ENCODE data around the gene DCDC2C. TPM values are rescaled to one million over a fixed set of nuclear protein-coding genes. Genes with fewer than 3 reads are reported as not detected.

The DCDC2C gene, protein sequence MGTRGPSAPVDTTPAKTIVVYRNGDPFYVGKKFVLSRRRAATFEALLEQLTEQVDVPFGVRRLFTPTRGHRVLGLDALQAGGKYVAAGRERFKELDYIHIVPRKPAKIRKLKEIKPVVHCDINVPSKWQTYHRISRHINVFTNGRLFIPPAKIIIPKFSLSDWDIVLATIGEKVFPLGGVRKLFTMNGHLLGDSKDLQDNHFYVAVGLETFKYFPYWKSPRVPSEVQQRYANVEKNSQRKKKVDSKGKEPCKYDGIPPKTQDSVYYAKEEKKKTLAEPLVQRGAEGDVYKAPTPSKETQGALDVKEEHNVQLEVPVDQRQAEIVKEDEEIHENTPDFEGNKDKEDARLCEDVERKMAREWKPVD
- not detected in 2 replicates for total RNA-seq
- long read RNA-seq, result 0 reads

DNA sequence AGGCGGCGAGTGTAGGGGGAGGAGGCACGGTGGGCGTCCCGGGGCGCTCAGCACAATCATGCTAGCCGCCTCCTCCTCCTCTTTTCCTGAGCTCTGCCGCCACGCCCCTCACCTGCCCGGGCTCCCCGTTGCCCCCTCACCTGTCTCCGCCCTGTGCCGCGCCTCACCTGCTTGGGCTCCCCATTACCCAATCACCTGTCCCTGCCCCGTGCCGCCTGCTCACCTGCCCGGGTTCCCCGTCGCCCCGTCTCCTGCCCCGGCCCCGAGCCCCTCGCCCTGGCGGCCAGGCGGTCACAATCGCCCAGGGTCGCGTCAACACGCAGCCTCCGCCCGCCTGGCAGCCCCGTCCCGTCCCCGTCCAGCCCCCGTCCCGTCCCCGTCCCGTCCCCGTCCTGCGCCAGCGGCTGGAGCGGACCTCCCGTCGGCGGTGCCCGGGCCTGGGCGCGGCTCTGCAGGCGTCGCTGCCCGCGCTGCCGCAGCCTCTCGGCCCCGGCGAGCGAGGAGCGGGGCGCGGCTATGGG is at the start of gene DCDC2C:
Gene DCDC2C, plus strand, starts transcription at position 340 of the 521 bp plus-strand sequence. Its CDS starts 177 bp downstream, at position 517.
- Mint-ChIP-seq H3K27me3 (peaks cover 60% of the 10 kb centered on the region), H3K4me1 (ENCODE audit: low read depth) (no peaks in the 10 kb centered on the region), H3K36me3 (ENCODE audit: insufficient read depth) (no peaks in the 10 kb centered on the region), H3K9me3 (ENCODE audit: low read depth) (peaks cover 6% of the 10 kb centered on the region), H3K27ac (no peak within 1 kb of the TSS), H3K4me3 (ENCODE audit: low read depth) (peak within 1 kb of the TSS; percentile 56)
- TF ChIP-seq, protein P1, sequence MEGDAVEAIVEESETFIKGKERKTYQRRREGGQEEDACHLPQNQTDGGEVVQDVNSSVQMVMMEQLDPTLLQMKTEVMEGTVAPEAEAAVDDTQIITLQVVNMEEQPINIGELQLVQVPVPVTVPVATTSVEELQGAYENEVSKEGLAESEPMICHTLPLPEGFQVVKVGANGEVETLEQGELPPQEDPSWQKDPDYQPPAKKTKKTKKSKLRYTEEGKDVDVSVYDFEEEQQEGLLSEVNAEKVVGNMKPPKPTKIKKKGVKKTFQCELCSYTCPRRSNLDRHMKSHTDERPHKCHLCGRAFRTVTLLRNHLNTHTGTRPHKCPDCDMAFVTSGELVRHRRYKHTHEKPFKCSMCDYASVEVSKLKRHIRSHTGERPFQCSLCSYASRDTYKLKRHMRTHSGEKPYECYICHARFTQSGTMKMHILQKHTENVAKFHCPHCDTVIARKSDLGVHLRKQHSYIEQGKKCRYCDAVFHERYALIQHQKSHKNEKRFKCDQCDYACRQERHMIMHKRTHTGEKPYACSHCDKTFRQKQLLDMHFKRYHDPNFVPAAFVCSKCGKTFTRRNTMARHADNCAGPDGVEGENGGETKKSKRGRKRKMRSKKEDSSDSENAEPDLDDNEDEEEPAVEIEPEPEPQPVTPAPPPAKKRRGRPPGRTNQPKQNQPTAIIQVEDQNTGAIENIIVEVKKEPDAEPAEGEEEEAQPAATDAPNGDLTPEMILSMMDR (IDR thresholded peaks at IDR 0.05; ENCODE audit: unreplicated experiment), result no peak
- DNase-seq (ENCODE audit: low spot score, unreplicated experiment), result no peak

GRCh38 chr2:3654011-3654410 is 49.4 kb upstream of the DCDC2C start:
- H3K36me3 Mint-ChIP-seq (ENCODE audit: insufficient read depth), result peaks cover 1% of the 10 kb centered on the region
- no peaks in the 10 kb centered on the region for H3K9me3 Mint-ChIP-seq (ENCODE audit: low read depth)
- peak overlapping the region; percentile 5 for H3K27ac Mint-ChIP-seq
- H3K4me3 Mint-ChIP-seq (ENCODE audit: low read depth), result no peak overlapping the region
- H3K4me1 Mint-ChIP-seq (ENCODE audit: low read depth), result peaks cover 32% of the 10 kb centered on the region
- H3K27me3 Mint-ChIP-seq, result no peaks in the 10 kb centered on the region
- no peak for DNase-seq (ENCODE audit: low spot score, unreplicated experiment)
- TF ChIP-seq, protein P1 (IDR thresholded peaks at IDR 0.05; ENCODE audit: unreplicated experiment), result no peak

DNA sequence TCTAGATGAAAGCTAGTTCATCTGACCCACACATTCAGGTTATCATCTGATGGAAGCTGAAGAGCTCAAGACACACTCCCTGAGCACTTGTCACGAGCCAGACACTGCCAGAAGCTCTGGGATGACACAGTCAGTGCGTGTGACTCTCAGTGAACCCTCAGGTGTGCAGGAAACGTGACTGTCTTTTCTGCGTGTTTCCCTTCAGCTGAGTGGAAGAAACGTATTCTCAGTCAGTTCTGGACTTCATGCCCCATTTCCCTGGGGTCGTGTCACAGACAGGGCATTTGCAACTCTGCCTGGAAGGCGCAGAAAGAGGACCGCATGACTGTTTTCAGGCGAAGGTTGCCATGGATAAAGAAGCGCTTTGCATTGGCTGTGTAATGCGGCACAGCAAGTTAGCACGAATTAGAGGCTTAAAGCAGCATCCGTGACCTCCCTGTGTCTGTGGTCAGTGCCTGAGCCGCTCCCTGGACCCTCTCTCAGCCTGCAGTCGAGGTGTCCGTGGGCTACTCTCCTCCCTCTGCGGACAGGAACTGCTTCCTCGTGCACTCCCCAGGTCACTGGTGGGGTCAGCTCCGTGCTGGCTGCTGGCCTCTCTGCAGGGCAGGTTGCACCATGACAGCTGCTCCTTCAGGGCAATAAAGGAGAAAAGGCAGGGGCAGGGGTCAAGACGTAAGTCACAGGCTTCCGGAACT is 48.7 kb upstream of the DCDC2C start:
- H3K4me3 Mint-ChIP-seq (ENCODE audit: low read depth), result no peak overlapping the region
- peaks cover 1% of the 10 kb centered on the region for H3K36me3 Mint-ChIP-seq (ENCODE audit: insufficient read depth)
- H3K27ac Mint-ChIP-seq, result peak overlapping the region; percentile 20
- H3K4me1 Mint-ChIP-seq (ENCODE audit: low read depth), result peaks cover 38% of the 10 kb centered on the region
- TF ChIP-seq, protein P1 (IDR thresholded peaks at IDR 0.05; ENCODE audit: unreplicated experiment), result no peak
- DNase-seq (ENCODE audit: low spot score, unreplicated experiment), result no peak
- no peaks in the 10 kb centered on the region for H3K27me3 Mint-ChIP-seq
- H3K9me3 Mint-ChIP-seq (ENCODE audit: low read depth), result no peaks in the 10 kb centered on the region

- Mint-ChIP-seq H3K9me3 (ENCODE audit: low read depth) (no peaks in the 10 kb centered on the region), H3K27me3 (no peaks in the 10 kb centered on the region), H3K4me3 (ENCODE audit: low read depth) (no peak overlapping the region), H3K36me3 (ENCODE audit: insufficient read depth) (peaks cover 1% of the 10 kb centered on the region), H3K27ac (no peak overlapping the region), H3K4me1 (ENCODE audit: low read depth) (peaks cover 34% of the 10 kb centered on the region)
- TF ChIP-seq, protein P1 (IDR thresholded peaks at IDR 0.05; ENCODE audit: unreplicated experiment), result no peak
- no peak for DNase-seq (ENCODE audit: low spot score, unreplicated experiment)
These were observed 47.3 kb upstream of the DCDC2C start for GRCh38 chr2:3655871-3656761.
